Measurements from ENCODE around the gene SOD1. TPM values are rescaled to one million over a fixed set of nuclear protein-coding genes. Genes with fewer than 3 reads are reported as not detected.
"Not testable (repeated sequence)": the region's sequence is repeated elsewhere in the genome, so short reads cannot be mapped to it uniquely, and the experiment has no call there.

SOD1 gene
- total and polyA plus RNA-seq, 5 donors from 2014 or later = 164 to 914 (median 843) TPM

DNA sequence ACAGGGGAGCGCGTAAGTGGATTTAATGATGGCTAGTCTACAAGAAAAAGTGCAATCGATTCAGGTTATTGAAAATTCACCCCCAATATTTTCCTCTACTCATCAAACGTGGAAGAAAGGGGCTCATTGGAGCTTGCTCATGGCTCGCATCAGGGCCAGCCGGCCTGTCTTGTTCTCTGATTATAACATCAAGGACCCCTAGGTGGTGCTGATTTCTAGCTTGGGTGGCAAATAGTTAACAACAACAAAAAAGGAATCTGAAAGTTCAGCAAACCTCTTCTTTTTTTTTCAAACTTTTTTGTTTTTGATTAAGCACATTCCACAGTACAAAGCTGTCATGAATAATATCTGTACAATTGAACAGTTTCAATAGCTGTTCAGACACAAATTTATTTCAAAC lies 35.8 kb upstream of the SOD1 start:
- Histone ChIP-seq H3K27me3 (ENCODE audit: control insufficient read depth, insufficient read depth, low read length) (no peaks in the 10 kb centered on the region), H3K27ac (ENCODE audit: insufficient read depth, low read length, poor library complexity, severe bottlenecking) (no peak overlapping the region), H3K36me3 (ENCODE audit: control insufficient read depth, insufficient read depth, low read length) (no peaks in the 10 kb centered on the region), H3K9me3 (ENCODE audit: control insufficient read depth in 2 of 2, low read length in 2 of 2) (no peaks in the 10 kb centered on the region), H3K4me1 (ENCODE audit: control insufficient read depth, insufficient read depth, low read length, poor library complexity, severe bottlenecking) (no peaks in the 10 kb centered on the region), H3K4me3 (ENCODE audit: low read depth, low read length) (no peak overlapping the region)
- peak overlapping the region in 1 of 3 donors; percentile 42 for H3K27ac Mint-ChIP-seq
- H3K4me3 Mint-ChIP-seq = no peak overlapping the region
- DNase-seq = peak in 1 of 3 donors; percentile 27
- no peak for ATAC-seq (ENCODE audit: low read depth in 2 of 2)
- peaks cover 0 to 4% (median 0%) of the 10 kb centered on the region in 7 donors for H3K9me3 Mint-ChIP-seq
- peaks cover 0 to 7% (median 3%) of the 10 kb centered on the region in 4 donors for H3K4me1 Mint-ChIP-seq
- H3K27me3 Mint-ChIP-seq = peaks cover 10% of the 10 kb centered on the region
- no peaks in the 10 kb centered on the region for H3K36me3 Mint-ChIP-seq

GRCh38 chr21:31624181-31624580 lies 35.3 kb upstream of the SOD1 start:
- DNase-seq (no peak), ATAC-seq (ENCODE audit: low read depth in 2 of 2) (no peak)
- Histone ChIP-seq H3K9me3 (ENCODE audit: control insufficient read depth in 2 of 2, low read length in 2 of 2) (no peaks in the 10 kb centered on the region), H3K4me3 (ENCODE audit: low read depth, low read length) (no peak overlapping the region), H3K27me3 (ENCODE audit: control insufficient read depth, insufficient read depth, low read length) (no peaks in the 10 kb centered on the region), H3K27ac (ENCODE audit: insufficient read depth, low read length, poor library complexity, severe bottlenecking) (no peak overlapping the region), H3K36me3 (ENCODE audit: control insufficient read depth, insufficient read depth, low read length) (no peaks in the 10 kb centered on the region), H3K4me1 (ENCODE audit: control insufficient read depth, insufficient read depth, low read length, poor library complexity, severe bottlenecking) (no peaks in the 10 kb centered on the region)
- no peak overlapping the region for H3K4me3 Mint-ChIP-seq
- peaks cover 0 to 4% (median 0%) of the 10 kb centered on the region in 7 donors for H3K9me3 Mint-ChIP-seq
- H3K36me3 Mint-ChIP-seq = no peaks in the 10 kb centered on the region
- H3K4me1 Mint-ChIP-seq = peaks cover 0 to 7% (median 3%) of the 10 kb centered on the region in 4 donors
- peaks cover 10% of the 10 kb centered on the region for H3K27me3 Mint-ChIP-seq
- no peak overlapping the region for H3K27ac Mint-ChIP-seq

DNA sequence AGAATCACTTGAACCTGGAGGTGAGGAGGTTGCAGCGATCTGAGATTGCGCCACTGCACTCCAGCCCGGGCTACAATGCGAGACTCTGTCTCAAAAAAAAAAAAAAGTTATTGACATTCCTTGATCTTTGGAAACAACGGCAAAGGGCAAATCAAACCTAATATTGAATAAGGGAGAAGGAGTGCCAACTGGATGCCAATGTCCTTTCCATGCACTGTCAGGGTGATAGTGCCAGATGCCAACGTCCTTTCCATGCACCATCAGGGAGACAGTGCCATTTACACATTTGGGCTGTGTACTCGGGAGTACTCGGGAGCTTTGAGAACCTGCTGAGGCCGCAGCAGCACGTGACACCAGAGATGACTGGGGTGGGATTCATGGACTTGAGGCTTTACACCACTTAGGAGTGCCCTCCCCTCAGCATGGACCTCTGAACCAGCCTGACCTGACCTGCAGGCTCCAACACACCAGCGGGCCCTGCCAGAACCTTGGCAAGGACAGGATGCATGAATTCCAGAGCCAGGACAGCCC lies 34.5 kb upstream of the SOD1 start:
- Histone ChIP-seq H3K36me3 (ENCODE audit: control insufficient read depth, insufficient read depth, low read length) (no peaks in the 10 kb centered on the region), H3K4me1 (ENCODE audit: control insufficient read depth, insufficient read depth, low read length, poor library complexity, severe bottlenecking) (no peaks in the 10 kb centered on the region), H3K9me3 (ENCODE audit: control insufficient read depth in 2 of 2, low read length in 2 of 2) (no peaks in the 10 kb centered on the region), H3K27ac (ENCODE audit: insufficient read depth, low read length, poor library complexity, severe bottlenecking) (no peak overlapping the region), H3K27me3 (ENCODE audit: control insufficient read depth, insufficient read depth, low read length) (no peaks in the 10 kb centered on the region), H3K4me3 (ENCODE audit: low read depth, low read length) (no peak overlapping the region)
- Mint-ChIP-seq H3K4me3 (no peak overlapping the region), H3K27me3 (peaks cover 10% of the 10 kb centered on the region), H3K9me3 (peaks cover 0 to 4% (median 0%) of the 10 kb centered on the region in 7 donors), H3K36me3 (no peaks in the 10 kb centered on the region), H3K4me1 (peaks cover 0 to 7% (median 3%) of the 10 kb centered on the region in 4 donors), H3K27ac (no peak overlapping the region)
- ATAC-seq (ENCODE audit: low read depth in 2 of 2) (no peak), DNase-seq (no peak)

- Mint-ChIP-seq H3K27me3 (peaks cover 7% of the 10 kb centered on the region), H3K9me3 (peaks cover 0 to 5% (median 1%) of the 10 kb centered on the region in 7 donors), H3K4me3 (no peak overlapping the region), H3K36me3 (no peaks in the 10 kb centered on the region), H3K27ac (peak overlapping the region in 1 of 3 donors; percentile 7), H3K4me1 (no peaks in the 10 kb centered on the region)
- Histone ChIP-seq H3K4me1 (ENCODE audit: control insufficient read depth, insufficient read depth, low read length, poor library complexity, severe bottlenecking) (no peaks in the 10 kb centered on the region), H3K36me3 (ENCODE audit: control insufficient read depth, insufficient read depth, low read length) (no peaks in the 10 kb centered on the region), H3K9me3 (ENCODE audit: control insufficient read depth in 2 of 2, low read length in 2 of 2) (no peaks in the 10 kb centered on the region), H3K27ac (ENCODE audit: insufficient read depth, low read length, poor library complexity, severe bottlenecking) (no peak overlapping the region), H3K27me3 (ENCODE audit: control insufficient read depth, insufficient read depth, low read length) (no peaks in the 10 kb centered on the region), H3K4me3 (ENCODE audit: low read depth, low read length) (no peak overlapping the region)
- DNase-seq (no peak), ATAC-seq (ENCODE audit: low read depth in 2 of 2) (no peak)
Observed at GRCh38 chr21:31629972-31630711, 29.4 kb upstream of the SOD1 start.

- H3K27me3 ChIP-seq (ENCODE audit: control insufficient read depth, insufficient read depth, low read length); H3K27ac Mint-ChIP-seq; H3K27ac ChIP-seq (ENCODE audit: insufficient read depth, low read length, poor library complexity, severe bottlenecking); DNase-seq; H3K4me3 Mint-ChIP-seq; H3K4me1 ChIP-seq (ENCODE audit: control insufficient read depth, insufficient read depth, low read length, poor library complexity, severe bottlenecking); H3K36me3 ChIP-seq (ENCODE audit: control insufficient read depth, insufficient read depth, low read length); H3K36me3 Mint-ChIP-seq; H3K4me3 ChIP-seq (ENCODE audit: low read depth, low read length); H3K9me3 Mint-ChIP-seq; H3K4me1 Mint-ChIP-seq; ATAC-seq (ENCODE audit: low read depth in 2 of 2); H3K27me3 Mint-ChIP-seq; H3K9me3 ChIP-seq (ENCODE audit: control insufficient read depth in 2 of 2, low read length in 2 of 2): not testable (repeated sequence)
Observed at GRCh38 chr21:31631881-31632280, 27.6 kb upstream of the SOD1 start.

DNA sequence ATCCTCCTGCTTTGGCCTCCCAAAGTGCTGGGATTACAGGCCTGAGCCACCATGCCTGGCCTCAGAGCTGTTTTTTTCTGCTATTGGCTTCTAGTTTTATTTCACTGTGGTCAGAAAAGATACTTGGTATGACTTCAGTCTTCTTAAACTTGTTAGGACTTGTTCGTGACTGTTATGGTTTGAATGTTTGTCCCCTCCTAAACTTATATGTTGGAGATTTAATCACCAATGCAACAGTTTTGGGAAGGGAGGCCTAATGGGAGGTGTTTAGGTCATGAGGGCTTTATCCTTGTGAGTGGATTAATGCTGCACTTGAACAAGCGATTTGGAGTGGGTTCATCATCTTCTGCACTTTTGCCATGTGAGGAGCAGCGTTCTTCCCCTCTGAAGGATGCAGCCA lies 24.5 kb upstream of the SOD1 start:
- H3K36me3 ChIP-seq (ENCODE audit: control insufficient read depth, insufficient read depth, low read length) = no peaks in the 10 kb centered on the region
- H3K9me3 ChIP-seq (ENCODE audit: control insufficient read depth in 2 of 2, low read length in 2 of 2) = no peaks in the 10 kb centered on the region
- H3K27ac ChIP-seq (ENCODE audit: insufficient read depth, low read length, poor library complexity, severe bottlenecking) = no peak overlapping the region
- no peaks in the 10 kb centered on the region for H3K4me1 ChIP-seq (ENCODE audit: control insufficient read depth, insufficient read depth, low read length, poor library complexity, severe bottlenecking)
- no peaks in the 10 kb centered on the region for H3K27me3 ChIP-seq (ENCODE audit: control insufficient read depth, insufficient read depth, low read length)
- no peaks in the 10 kb centered on the region for H3K4me1 Mint-ChIP-seq
- H3K36me3 Mint-ChIP-seq = no peaks in the 10 kb centered on the region
- no peak overlapping the region for H3K4me3 ChIP-seq (ENCODE audit: low read depth, low read length)
- H3K27ac Mint-ChIP-seq = no peak overlapping the region
- peaks cover 0 to 8% (median 2%) of the 10 kb centered on the region in 7 donors for H3K9me3 Mint-ChIP-seq
- DNase-seq (no peak), ATAC-seq (ENCODE audit: low read depth in 2 of 2) (no peak)
- peaks cover 13% of the 10 kb centered on the region for H3K27me3 Mint-ChIP-seq
- no peak overlapping the region for H3K4me3 Mint-ChIP-seq

DNA sequence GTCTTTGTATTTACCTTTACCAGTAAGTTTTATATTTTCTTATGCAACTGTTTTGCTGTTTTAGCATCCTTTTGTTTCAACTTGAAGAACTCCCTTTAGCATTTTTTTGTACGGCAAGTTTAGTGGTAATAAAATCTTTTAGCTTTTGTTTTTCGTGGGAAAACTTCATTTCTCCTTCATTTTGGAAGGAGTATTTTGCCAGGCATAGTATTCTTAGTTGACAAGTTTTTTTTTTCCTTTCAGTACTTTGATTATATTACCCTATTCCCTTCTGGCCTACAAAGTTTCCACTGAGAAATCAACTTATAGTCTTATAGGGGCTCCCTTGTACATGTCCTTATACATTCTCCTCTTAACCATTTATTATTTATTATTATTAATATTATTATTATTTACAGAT lies 22.6 kb upstream of the SOD1 start:
- Histone ChIP-seq H3K36me3 (ENCODE audit: control insufficient read depth, insufficient read depth, low read length) (no peaks in the 10 kb centered on the region), H3K4me3 (ENCODE audit: low read depth, low read length) (no peak overlapping the region), H3K9me3 (ENCODE audit: control insufficient read depth in 2 of 2, low read length in 2 of 2) (no peaks in the 10 kb centered on the region), H3K27me3 (ENCODE audit: control insufficient read depth, insufficient read depth, low read length) (no peaks in the 10 kb centered on the region), H3K4me1 (ENCODE audit: control insufficient read depth, insufficient read depth, low read length, poor library complexity, severe bottlenecking) (no peaks in the 10 kb centered on the region), H3K27ac (ENCODE audit: insufficient read depth, low read length, poor library complexity, severe bottlenecking) (no peak overlapping the region)
- peaks cover 17% of the 10 kb centered on the region for H3K27me3 Mint-ChIP-seq
- ATAC-seq (ENCODE audit: low read depth in 2 of 2) (no peak), DNase-seq (no peak)
- H3K27ac Mint-ChIP-seq = no peak overlapping the region
- H3K36me3 Mint-ChIP-seq = no peaks in the 10 kb centered on the region
- H3K4me1 Mint-ChIP-seq = no peaks in the 10 kb centered on the region
- peaks cover 0 to 7% (median 4%) of the 10 kb centered on the region in 7 donors for H3K9me3 Mint-ChIP-seq
- H3K4me3 Mint-ChIP-seq = no peak overlapping the region

GRCh38 chr21:31641416-31641922 lies 18.0 kb upstream of the SOD1 start:
- Histone ChIP-seq H3K27me3 (ENCODE audit: control insufficient read depth, insufficient read depth, low read length) (no peaks in the 10 kb centered on the region), H3K9me3 (ENCODE audit: control insufficient read depth in 2 of 2, low read length in 2 of 2) (no peaks in the 10 kb centered on the region), H3K27ac (ENCODE audit: insufficient read depth, low read length, poor library complexity, severe bottlenecking) (no peak overlapping the region), H3K36me3 (ENCODE audit: control insufficient read depth, insufficient read depth, low read length) (no peaks in the 10 kb centered on the region), H3K4me1 (ENCODE audit: control insufficient read depth, insufficient read depth, low read length, poor library complexity, severe bottlenecking) (no peaks in the 10 kb centered on the region), H3K4me3 (ENCODE audit: low read depth, low read length) (no peak overlapping the region)
- Mint-ChIP-seq H3K9me3 (peaks cover 0 to 5% (median 3%) of the 10 kb centered on the region in 7 donors), H3K27me3 (peaks cover 15% of the 10 kb centered on the region), H3K4me1 (no peaks in the 10 kb centered on the region), H3K4me3 (no peak overlapping the region), H3K36me3 (no peaks in the 10 kb centered on the region), H3K27ac (no peak overlapping the region)
- no peak for DNase-seq
- ATAC-seq (ENCODE audit: low read depth in 2 of 2) = no peak

Data from CD4-positive, CD25-positive, alpha-beta regulatory T cell (primary cell).